GM18868 (cell line): ENCODE data around the gene NISCH.
A peak's percentile ranks its signal among the peaks of the same experiment; 100 is the strongest.
"Not testable (repeated sequence)": the region's sequence is repeated elsewhere in the genome, so short reads cannot be mapped to it uniquely, and the experiment has no call there.

Experiments used
- ATAC-seq: cut with Tn5 transposase; IDR thresholded peaks from one replicate; pipeline ENCODE4 v1.9.1; 2021; ENCODE audit warnings: mild to moderate bottlenecking, moderate library complexity; ENCODE audit not compliant: unreplicated experiment

The NISCH gene

DNA sequence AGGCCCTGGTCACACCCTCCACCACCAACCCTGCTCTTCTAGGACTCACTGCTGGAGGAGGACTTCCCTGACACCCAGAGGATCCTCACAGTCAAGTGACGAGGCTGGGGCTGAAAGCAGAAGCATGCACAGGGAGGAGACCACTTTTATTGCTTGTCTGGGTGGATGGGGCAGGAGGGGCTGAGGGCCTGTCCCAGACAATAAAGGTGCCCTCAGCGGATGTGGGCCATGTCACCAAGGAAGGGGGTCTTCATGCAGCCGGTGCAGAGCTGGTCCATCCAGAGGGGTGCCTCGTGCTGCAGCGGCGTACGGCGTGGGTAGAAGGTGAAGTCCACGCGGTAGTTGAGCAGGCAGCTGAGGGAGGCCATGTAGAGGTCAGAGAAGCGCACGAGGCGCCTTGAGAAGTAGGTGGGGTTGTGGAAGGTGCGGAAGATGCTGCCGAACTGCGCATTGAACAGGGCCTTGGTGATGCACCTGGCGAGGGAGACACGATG, 68.9 kb downstream of the NISCH start:
- no peak for ATAC-seq

DNA sequence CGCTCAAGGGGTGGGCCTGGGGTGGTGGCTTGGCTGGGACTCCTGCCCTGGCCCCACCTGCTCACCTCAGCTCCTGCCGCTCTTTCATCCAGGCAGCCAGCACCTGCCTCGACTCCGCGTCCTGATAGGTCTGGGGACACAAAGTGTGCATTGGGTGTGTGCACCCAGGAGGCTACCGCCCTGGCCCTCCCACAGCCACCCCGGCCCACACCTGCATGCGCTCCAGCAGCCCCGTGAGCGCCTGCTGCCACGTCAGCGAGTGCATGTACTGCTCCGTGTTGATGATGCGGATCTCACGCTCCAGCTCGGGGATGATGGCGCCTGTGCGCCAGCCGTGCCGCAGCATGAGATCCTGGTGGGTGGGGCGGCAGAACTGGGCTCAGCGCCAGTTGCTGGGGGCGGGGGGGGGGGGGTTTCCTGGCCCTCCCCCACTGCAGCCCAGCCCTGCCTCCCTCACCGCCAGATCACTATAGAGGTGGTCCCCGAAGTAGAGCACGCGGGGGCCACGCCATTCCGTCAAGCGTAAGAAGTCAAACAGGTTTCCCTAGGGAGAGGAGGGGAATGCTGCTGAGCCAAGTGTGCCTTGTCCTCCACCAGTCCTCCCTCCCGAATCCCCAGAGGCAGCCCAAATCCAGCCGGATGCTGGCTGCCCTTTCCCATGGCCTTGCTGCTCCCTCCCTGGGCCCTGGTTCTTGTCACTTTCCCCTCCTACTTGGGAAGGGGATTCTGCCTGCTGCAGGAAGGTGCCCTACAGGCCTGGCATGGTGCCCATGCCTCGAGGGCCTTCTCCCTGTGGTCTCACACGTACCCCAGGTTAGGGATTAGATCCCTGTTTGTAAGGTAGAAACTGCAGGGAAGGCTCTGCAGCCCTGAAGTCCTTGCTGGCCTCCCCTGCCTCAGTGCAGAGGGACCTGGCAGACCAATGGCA, 69.6 kb downstream of the NISCH start:
- no peak for ATAC-seq

DNA sequence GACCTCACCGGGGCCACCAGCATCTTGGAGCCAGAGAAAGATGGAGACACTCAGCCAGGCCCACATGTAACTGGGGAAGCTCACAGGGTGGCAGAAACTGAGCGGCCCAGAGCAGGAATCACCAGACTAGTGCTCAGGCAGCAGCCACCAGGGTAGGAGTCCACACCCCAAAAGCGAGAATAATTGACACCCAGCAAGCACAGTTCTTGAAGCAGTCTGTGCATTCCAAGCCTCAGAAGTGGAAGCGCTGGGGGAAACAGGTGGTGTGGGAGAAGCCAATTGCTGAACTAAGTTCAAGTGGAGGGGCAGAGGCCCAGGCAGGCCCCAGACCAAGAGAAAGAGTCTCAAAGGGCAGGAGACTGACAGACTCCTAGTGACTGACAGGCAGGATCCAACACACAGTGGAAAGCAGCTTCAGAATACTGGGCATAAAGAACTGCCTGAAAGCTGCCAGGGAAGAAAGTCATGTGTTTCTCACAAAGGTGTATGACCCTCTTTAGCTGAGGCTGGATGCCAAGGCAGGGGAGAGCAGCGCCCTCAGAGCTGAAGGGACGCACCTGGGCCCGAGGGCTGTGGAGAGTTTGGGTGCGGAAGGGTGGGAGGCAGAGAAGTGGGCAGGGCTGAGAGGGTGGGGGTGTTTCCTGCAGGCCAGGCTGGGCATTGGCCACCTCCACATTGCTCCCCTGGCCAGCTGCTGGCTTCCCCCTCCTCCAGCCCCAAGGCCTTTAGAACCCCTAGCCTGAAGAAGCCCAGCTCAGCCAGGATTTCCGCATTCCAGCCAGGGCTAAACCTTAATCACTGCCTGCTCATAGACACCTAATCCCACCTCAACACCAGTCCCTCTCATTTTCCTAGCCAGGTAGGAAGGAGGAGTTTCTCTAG, 70.5 kb downstream of the NISCH start:
- no peak for ATAC-seq

DNA sequence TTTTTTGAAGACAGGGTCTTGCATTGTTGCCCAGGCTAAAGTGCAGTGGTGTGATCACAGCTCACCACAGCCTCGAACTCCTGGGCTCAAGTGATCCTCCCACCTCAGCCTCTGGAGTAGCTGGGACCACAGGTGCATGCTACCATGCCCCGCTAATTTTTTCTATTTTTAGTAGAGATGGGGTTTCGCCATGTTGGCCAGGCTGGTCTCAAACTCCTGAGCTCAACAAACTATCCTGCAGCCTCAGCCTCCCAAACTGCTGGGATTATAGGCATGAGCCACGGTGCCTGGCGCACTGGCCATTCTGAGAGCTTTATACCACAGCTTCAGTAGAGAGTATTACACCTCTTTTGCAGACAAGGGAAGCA, 71.3 kb downstream of the NISCH start:
- not testable (repeated sequence) for ATAC-seq

DNA sequence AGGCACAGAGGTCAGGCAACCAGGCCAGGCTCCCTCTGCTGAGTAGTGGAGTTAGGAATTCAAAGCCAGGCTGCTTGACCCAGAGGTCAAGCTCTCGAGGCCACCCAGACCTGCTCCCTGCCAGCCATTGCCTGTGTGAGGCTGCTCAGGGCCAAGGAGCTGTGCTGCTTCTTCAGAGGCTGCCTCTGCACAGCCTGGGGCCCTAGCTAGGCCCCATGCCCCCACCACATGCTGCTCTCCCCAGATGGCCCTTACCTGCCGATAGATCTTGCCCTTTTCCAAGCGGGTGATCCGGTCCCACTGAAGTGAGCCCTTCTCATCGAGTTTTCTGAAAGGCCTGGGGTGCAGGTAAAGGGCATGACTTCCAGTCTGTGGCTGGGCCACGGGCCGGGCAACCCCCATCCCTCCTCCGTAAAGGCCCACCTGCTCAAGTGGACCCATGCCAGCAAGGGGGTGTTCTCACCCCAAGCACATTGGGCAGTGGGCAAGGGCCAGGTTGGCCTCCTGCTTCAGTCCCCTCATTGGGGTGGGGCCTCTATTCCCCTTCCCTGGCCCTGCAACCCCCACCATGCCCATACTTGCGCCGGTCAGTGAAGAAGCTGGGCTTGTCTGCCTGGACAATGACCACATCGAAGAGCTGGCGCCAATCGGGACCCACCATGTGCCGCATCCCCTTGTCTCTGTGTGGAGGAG, 71.8 kb downstream of the NISCH start:
- ATAC-seq = no peak

DNA sequence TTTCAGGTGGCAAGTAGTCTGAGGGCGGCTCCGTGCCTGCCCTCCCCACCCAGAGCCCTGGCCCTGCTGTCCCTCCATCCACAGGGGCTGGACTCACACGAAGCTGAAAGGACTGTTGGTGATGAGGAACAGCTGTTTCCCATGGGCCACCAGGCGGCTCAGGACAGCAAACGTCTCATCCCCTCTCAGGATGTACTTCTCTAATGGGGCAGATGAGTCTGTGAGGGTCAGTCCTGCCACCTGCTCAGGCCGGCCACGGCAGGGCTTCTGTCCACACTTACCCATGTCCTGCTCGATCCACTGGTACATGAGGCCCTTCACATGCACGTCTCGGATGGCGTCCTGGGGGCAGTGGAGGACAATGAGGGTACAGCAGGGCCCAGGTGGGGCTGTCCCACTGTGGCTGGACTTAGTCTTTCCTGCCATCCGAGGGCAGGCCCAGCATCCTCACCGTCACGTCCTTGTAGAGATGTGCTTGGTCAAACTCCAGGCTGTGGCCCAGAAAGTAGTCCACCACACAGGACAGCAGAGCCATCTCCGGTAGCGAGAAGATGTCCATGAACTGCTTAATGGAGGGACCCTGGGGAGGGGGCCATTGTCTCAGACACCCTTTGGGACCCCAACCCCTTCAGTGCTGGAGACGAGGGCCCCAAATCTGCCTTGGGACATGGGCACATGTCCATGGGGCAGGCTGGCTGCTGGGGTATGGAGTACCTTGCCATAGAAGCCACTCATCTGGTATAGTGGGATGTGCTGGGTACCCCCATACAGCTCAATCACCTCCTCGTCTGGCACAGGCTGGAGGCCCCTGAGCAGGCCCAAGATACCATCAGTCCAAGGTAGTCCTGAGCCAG, 72.6 kb downstream of the NISCH start:
- ATAC-seq = no peak

DNA sequence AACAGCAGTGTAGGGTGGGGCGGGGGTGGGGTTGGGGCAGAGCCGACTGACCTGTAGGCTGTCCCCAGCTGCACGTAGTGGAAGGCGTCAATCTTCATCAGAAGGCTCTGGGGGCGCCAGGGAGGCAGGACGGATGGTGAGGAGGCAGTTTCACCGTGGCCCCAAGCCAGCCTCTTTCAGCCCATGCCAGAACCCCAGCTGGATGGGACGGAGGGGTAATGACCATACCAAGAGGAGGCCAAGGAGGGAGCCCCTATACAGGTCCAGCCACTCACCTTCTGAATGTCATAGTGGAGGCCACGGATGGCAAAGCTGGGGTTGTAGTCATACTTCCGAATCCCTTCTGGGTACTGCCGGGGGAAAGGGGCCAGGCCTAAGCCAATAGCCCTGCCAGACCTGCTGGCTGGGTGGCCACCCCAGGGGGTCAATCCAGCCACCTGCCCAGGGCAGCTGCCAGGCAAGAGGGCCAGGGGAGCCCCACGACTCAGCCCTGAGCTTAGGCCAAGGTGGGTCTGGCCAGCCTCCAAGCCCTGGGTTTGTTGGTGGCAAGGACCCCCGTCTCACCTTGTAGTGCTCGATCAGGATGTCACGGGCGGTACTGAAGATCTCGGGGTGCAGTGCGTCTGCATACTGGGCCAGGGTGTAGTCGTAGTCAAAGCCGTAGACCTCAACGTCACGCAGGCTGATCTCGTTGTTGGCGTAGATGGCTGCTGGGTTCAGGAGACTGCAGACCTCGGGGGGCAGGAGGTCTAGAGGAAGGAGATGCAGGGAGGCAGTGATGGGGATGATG, 73.4 kb downstream of the NISCH start:
- ATAC-seq = no peak

DNA sequence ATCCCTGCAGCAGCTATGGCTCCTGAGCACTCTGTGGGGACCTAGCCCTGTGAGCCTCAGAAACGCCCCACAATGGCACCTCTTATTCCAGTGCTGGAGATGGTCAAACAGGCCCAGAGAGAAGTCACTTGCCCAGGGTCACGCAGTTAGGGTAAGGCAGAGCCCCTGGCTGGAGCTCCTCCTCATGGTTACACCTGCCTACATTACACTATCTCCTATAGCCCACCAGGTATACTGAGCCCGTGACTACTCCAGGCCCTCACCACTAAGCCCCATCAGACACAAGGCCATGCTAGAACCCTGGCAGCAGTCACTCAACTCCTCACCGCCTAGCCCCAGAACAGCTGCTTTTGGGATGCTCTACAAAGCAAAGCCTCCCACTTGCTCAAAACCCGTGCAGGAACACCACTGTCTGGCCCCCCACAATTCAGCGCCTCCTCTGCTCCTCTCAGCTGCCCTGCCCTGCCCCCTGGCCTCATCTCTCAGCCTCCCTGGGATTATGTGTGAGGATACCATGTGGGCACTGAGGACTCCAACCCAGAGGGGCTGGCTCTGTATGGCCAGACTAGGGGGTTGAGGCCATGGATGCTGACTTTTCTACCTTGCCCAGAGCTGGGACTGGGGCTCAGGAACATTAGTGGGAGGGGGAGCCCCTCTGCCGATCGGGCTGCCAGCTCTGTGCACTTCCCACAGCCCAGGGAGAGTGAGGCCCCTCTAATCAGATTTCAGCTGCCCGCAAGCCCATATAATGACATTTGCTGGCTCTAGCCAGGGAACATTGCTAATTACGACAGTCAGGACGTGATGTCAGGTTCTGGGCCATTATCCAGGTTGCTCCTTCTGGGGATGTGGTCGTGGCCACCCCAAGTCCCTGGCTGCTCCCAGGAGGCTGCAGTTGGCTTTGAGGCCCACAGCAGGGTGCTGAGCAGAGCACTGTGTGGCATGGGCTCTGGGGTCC, 74.3 kb downstream of the NISCH start:
- ATAC-seq = no peak

DNA sequence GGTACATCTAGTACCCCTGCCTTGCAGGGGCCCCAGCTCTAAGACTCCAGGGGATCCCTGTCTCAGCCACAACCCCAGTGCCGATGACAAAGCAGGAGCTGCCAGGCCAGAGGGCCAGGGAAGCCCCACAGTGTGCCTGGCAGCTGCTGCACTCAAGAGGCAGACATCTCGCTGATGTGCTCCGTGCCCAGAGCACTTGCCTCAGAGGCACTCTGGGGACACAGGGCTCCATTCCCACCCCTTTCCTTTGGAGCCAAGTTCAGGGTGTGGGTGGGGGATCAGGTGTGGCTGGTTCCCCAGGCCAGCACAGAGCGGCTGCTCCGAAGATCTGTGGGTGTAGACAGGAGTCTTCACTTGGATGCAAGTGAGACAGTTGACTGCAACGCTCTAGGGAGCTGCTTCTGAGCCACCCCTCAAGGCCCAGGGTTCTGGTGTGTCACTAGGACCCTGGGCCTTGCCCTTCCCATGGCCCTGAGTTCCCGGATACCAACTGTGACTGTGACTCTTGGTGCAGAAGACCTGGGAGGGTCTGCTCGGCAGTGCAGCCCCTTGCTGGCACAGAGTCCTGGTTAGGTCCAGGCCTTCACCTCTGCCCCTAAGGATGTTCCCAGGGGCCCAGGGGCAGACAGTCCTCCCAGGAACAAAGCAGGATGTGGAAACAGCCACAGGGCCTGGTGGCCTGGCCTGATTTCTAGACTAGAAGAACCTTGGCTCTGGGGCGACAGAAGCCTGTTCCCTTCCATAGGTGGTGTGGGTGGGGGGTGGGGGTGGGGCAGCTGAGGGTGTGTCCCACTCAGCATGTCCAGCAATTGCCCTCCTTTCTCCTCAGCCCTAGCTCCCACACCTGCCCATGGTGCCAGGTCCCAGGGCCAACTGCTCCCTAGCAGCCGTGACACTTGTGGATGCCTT, 75.8 kb downstream of the NISCH start:
- no peak for ATAC-seq

DNA sequence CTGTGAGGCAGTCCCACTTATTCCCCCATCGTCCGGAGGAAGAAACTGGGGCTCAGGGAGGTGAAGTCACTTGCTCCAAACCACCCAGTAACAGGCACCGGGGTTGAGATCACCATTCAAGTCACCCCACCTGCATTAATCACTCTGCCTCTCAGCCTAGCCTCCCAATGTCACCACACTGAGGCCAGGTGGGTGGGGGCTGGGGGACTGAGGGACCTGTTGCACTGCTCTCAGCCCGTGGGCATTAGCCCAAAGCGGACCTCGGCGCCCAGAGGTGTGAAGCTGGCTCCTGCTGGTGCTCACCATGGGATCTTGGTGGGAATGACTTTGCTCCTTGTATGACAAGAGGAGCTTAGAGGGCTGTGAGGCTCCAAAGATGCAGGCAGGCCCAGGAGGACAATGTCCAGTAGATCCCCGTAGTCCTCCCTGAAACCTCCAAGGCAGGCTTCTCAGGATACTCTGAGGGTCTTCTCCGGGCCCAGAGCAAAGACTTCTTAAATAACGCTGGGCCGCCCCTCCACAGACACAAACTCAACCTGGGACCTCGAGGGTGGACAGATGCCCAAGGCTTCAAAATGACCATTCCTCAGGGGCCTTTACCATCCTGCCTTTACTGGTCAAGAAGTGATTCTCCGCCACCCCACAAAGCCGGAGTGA, 76.6 kb downstream of the NISCH start:
- ATAC-seq = no peak

DNA sequence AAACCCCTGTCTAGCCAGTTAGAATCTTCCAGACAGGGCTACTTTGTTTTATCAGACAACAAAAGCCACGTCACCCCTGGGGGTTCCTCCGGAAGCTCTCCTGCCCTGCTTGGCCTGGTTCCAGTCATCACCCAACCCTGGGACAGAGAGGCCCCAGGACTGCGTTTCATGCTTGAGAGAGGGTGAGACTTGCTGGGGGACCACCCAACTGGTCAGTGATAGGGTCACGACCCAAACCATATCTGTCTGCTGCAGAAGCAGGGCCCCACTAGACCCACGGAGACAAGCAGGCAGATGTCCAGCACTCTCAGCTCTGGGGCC, 77.1 kb downstream of the NISCH start:
- ATAC-seq = no peak

DNA sequence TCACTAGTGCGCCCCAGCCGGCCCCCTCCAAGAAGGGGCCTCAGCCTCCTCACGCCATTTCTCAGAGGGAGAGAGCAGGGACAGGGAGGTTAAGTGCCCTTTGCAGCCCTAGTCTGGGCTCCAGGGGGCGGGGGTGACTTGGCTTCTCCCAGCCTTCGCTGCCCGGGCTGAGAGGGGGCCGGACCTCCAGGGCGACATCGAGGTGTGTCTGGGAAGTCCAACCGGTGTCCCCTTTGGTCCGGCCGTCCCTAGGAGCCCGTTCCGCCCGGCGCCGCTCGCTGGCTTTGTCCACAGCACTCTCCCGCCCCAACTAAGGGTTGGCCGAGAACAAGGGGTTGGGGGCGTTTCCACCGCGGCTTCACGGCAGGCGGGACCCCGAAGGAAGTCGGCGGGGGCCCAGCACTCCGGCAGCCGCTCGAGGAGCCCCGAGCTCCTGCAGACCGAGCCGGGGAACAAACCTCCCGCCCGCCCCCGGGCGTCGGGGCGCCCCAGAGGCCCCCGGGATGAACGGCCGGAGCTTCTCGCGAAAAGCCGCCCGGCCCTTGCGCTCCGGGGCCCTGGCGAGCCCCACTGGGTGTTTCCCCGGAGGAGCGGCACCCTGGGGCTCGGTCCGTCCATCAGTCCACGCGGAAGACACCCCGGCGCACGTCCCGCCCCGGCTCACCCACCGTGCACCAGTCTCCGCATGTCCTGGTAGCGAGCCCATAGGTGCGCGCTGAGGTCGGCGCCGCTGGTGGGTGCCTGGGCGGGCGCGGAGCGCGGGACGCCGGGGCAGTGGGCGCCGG, 77.6 kb downstream of the NISCH start:
- ATAC-seq = no peak

DNA sequence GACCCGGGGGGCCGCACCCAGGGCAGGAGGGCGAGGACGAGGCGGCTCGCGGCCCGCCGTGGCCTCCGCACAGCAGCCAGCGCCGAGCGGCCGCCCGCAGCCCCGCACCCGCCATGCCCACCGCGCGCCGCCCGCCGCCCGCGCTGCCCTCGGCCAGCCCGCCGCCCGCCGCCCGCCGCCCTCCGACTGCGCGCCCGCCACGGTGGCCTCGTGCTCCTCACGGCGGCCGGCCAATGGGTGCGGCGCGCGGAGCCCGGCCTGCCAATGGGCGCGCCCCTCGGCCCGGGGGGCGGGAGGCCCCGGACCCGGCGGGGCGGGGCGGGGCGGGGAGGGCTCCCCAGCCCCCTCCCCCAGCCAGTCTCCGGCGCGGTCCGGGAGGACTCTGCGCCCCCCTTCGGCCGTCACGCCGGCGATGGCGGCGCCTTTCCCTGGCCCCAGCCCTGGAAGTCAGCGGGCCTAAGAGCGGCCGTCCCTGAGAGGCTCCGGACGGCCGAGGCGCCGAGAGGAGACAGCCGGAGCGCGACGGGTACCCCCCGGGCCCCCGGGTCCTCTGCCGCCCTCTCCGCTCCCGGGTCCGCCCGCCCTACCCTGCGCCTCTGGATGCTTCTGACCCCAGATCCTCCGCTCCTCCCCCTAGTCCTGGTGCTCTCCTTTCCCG, 78.3 kb downstream of the NISCH start, which contains the start of gene NT5DC2:
TSS of gene NT5DC2 (minus strand) at position 235 of the 658 bp plus-strand sequence. CDS start at position 115, 120 bp downstream.
- ATAC-seq = peak; percentile 42

DNA sequence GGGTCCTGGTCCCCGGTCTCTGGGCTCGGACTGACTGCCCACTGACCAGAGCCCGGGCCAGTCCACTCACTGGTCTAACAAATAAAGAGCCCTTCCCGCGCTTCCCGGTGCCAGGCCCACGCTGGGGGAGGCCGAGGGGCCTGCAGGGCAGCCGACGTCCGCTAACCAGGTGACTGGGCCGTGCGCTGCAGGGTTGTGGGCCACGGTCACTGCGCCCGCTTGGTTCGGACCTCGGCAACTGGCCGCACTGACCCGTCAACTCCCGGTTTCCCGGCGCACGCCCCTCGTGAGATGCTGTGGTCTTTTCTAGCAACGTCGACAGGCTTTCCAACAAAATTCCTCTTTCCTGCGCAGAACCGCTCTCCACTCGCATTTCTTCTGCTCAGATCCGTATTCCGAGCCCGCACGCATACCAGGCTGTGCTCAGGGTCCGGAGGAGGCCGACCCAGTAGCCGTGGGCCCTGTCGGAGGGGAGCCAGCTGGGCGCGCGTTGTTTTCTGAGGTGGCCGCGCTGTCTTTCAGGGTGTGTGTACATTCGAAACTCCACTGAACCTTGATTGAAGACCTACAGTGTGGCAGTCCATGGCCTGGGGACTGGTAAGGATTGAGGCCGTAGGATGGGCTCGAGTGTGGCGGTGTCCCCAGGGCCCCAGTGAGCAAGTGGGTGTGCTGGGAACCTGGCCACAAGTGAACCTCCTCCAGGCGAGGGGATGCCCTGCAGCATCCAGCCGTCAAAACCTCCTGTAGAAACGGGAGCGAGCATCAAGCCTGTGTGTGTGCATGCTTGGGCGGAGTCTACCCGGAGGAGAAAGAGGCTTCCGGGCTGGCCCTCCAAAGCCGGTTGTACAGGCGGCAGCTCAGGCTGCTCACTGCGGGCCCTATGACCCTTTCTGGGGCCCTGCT, 79.1 kb downstream of the NISCH start:
- ATAC-seq = no peak
